T-helper 2 cell treated with Interferon-gamma antibody and Interleukin-4, amounts not matched to agents 100 ng/mL and 5 ng/mL, for 36 hours (primary cell): Measurements from ENCODE around the gene KCNJ16. TPM values are rescaled to one million over a fixed set of nuclear protein-coding genes. Genes with fewer than 3 reads are reported as not detected.

Source experiments
- intact Hi-C: fragments of 100-400 bp; cut with micrococcal nuclease; formaldehyde crosslinking; loops from one replicate; pipeline ENCODE4 v1.15.1; 2023
- total RNA-seq: library from RNA; stranded (reverse); gene quantifications from 2 replicates; pipeline ENCODE4 v1.2.3, GENCODE V29; 2022

Gene KCNJ16
- total RNA-seq, 1 donor from 2014 or later: not detected

DNA sequence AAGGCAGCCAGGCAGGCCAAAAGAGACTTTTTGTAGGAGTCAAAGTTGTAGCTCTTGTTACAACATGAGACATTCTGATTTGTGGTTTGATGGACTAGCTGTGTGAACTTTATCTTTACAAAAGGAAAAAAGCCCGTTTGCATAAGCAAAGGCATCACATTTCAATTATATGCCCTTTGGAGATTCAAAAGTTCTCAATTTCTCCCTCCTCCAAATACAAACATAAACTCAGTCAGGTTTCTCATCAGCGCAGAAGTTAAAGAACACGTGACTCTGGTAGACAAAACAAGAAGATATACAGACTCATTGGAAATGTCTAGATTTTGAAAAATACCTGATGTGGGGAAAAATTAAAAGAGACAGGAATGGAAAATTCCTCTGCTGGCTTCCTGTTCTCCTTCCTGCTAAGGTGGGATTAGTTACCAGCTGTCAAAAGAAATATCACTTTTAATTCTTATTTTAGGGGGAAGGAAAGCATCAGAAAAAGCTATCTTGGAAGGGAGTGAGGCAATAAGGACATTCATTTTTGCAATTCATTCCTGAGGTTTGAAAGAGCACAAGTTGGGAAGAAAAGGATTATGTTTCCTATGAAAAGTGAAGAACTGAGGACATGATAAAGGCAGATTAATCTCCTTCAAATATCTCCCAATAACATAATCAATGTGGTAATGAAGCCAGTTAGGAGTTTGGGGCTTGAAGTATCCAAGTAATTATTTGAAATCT, 4.6 kb upstream of the KCNJ16 start:
- intact Hi-C loops: no loop called here

- intact Hi-C loops: no loop called here
These were observed 3.9 kb upstream of the KCNJ16 start for GRCh38 chr17:70071127-70071526.

GRCh38 chr17:70071620-70072019, 3.4 kb upstream of the KCNJ16 start:
- intact Hi-C loops: no loop called here

GRCh38 chr17:70072546-70073309, 2.3 kb upstream of the KCNJ16 start:
- intact Hi-C loops: no loop called here

DNA sequence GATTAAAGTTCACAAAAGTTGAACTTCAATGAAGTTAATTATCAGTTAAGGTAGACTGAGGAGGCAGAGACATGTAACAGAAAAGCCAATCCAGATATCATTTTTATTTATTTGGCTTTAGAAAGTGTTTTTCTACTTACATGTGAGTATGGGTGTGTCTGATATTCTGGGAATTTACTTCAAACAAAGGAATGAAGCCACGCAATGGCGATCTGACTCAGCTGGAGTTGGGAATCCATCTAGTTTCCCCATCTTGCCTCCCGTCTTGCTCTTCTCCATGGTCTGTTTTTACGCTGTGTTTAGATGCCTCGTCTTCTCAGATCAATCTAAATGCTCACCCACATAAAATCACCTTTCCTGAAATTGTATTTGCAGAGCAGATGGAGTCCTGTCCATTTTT, 1.7 kb upstream of the KCNJ16 start:
- intact Hi-C loops: no loop called here

GRCh38 chr17:70073799-70074198, 1.2 kb upstream of the KCNJ16 start:
- intact Hi-C loops: no loop called here

- intact Hi-C loops: no loop called here
These were observed 692 bp upstream of the KCNJ16 start for GRCh38 chr17:70074236-70074830.

- intact Hi-C loops: no loop called here
These were observed 1.2 kb downstream of the KCNJ16 start for GRCh38 chr17:70076189-70076588.

- intact Hi-C loops: no loop called here
These were observed 1.8 kb downstream of the KCNJ16 start for GRCh38 chr17:70076831-70077230.

DNA sequence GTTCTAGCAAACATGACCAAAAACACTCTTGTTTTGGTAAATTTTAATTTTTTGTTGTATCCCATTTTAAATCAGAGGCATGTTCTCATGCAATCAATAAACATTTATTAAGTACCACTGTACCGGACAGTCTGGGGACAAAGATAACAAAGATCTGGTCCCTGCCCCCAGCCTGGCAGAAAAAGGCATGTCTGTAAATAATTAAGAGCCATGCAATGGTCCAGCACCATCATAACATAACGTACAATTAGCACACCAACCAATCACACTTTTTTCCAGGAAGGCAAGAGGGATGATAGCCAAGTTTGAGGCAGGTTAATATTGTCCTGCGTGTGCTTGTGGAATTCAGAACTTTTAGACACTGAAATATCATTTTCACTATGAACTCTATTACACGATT, 3.5 kb downstream of the KCNJ16 start:
- intact Hi-C loops: no loop called here

DNA sequence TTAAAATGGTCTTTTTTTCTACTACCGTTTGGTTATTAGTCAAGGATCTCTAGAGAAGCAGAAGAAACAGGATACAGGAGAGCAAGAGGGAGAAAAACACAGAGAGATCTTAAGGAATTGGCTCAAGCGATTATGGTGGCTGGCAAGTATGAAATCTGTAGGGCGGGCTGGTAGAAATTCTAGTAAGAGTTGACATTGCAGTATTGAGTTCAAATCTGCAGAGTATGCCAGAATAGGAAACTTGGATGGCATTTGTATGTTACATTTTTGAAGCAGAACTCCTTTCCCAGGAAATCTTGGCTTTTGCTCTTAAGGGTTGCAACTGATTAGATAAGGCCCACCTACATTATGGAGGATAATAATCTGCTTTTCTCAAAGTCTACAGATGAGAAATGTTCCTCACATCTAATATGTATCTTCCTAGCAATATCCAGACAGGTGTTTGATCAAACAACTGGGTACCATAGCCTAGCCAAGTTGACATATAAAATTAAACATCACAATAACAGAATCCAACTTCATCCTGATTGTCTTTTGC, 4.0 kb downstream of the KCNJ16 start:
- intact Hi-C loops: no loop called here

DNA sequence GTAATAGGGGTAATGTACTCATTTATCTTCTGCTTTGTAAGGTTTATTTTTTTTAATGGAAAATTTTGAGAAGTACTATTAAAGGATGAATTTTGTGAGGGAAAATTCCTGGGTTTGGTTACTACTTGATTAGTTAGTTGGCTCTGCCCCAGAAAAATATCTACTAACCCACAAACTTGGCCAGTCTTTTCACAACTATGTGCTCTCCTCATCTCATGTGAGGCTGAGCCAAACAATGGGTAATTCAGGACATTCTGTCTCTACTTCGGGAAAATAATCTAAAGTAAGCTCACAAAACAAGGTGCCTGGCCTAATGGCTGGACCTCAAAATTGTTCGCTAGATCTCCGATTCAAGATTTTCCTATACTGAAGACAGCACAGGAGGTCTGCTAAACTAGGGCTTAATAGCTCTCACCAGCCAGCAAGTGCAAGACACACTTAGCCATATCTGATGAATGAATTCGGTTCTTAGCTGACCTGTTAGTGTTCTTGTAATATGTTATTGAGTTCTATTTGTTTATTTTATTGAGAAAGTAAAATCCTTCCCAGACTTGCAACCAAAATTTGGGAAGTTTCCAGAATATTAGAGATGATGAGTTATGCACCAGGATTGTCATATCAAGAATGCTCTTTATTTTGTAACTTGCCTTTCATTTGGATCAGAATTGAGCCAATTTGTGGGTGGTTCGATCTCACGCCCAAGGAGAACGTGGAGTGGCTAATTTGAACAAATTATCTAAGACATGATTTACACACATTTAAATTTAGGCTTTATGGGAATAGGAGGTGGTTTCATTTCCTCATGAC, 5.7 kb downstream of the KCNJ16 start:
- intact Hi-C loops: no loop called here

- intact Hi-C loops: no loop called here
These were observed 6.9 kb downstream of the KCNJ16 start for GRCh38 chr17:70081885-70082284.

DNA sequence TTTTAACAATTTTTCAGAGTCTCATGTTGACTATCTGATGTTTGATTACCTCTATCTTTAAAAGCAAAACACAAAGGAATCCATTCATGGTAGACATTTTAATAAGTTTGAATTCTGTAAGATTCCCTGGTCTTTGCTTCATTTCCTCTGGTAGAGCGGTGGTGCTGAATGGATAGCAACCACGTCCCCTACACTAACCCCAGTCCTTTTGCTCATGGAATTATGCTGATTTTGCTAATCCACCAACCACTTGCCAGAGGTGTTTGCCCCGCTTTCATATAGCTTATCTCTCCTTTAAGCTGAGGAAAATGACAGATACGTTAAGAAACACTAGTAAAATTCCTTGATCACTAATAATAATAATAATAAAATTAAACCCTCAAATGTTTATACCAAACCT, 9.5 kb downstream of the KCNJ16 start:
- intact Hi-C loops: no loop called here

- intact Hi-C loops: no loop called here
These were observed 11.5 kb downstream of the KCNJ16 start for GRCh38 chr17:70086516-70086915.

GRCh38 chr17:70089513-70090148, 14.6 kb downstream of the KCNJ16 start:
- intact Hi-C loops: no loop called here

DNA sequence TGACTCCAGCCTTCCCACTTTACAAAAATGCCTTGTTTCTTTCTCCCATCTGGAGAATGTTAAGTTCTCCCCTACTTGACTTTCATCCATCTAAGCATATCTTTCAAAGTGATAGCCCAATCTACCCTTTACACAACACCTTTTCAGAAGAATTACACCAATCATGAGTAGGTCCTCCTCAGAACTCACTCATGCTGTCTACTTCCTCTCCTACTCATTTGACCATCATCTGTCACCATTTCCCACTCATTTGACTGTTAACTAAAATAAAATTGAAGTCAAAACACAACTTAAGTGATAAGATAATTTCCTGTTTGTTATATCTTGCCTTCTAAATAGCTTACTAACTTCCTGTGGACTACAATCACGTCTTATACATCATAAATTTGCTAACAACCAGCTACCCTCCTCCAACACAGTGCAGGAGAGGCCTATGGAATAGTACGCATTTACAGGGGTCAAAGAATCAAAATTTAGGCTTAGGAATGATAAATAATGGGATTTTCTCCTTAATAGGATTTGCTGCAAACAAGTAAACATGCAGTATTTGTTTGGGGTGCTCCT, 16.1 kb downstream of the KCNJ16 start:
- intact Hi-C loops: no loop called here

GRCh38 chr17:70091696-70092095, 16.7 kb downstream of the KCNJ16 start:
- intact Hi-C loops: no loop called here

GRCh38 chr17:70093163-70093562, 18.1 kb downstream of the KCNJ16 start:
- intact Hi-C loops: no loop called here

DNA sequence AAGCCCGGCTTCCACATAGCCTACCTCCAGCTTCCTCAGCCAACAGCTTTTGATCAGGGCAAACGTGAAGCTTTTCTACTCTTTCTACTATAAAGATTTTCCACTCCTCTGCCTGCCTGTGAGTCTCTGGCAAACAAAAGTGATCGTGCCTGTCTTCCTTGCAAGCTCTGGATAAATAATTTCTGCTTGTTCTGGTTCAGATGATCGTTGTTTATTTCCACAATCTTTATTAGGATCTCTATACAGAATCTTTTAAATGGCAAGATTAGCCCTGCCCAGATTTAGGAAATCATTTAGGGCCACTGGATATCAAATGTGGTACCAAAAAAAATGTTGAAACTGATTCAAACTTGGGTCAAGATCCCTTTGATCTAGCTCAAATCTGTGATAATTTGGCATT, 20.4 kb downstream of the KCNJ16 start:
- intact Hi-C loops: no loop called here

GRCh38 chr17:70096861-70097260, 21.8 kb downstream of the KCNJ16 start:
- intact Hi-C loops: no loop called here
